GM08714 (cell line): ENCODE data around the gene GLYAT.
"Not testable (repeated sequence)": the region's sequence is repeated elsewhere in the genome, so short reads cannot be mapped to it uniquely, and the experiment has no call there.

Experiments used
- H3K4me3 ChIP-seq: fragments of 200-500 bp; sonication (Bioruptor generic); 2 replicates; pipeline ENCODE4 v1.5.1; 2014; ENCODE audit warnings: mild to moderate bottlenecking, low read length, inconsistent platforms
- ZNF274 ChIP-seq: IDR thresholded peaks from 2 replicates; pipeline ENCODE4 v1.6.1; 2012; ENCODE audit warnings: mild to moderate bottlenecking, low read depth, low read length

The GLYAT gene

GRCh38 chr11:58730507-58731089 is 1.1 kb downstream of the GLYAT start:
- no peak overlapping the region for H3K4me3 ChIP-seq
- no peak for TF ChIP-seq ZNF274

- no peak for TF ChIP-seq ZNF274
- H3K4me3 ChIP-seq, result no peak overlapping the region
These were observed 4.3 kb downstream of the GLYAT start for GRCh38 chr11:58727415-58727797.

- no peak overlapping the region for H3K4me3 ChIP-seq
- TF ChIP-seq ZNF274, result no peak
These were observed 4.9 kb downstream of the GLYAT start for GRCh38 chr11:58726737-58727414.

- no peak overlapping the region for H3K4me3 ChIP-seq
- no peak for TF ChIP-seq ZNF274
These were observed 12.2 kb downstream of the GLYAT start for GRCh38 chr11:58719406-58720117.

GRCh38 chr11:58712531-58712930 is 19.2 kb downstream of the GLYAT start:
- no peak for TF ChIP-seq ZNF274
- no peak overlapping the region for H3K4me3 ChIP-seq

GRCh38 chr11:58711832-58712231 is 19.9 kb downstream of the GLYAT start:
- TF ChIP-seq ZNF274, result no peak
- no peak overlapping the region for H3K4me3 ChIP-seq

- H3K4me3 ChIP-seq, result no peak overlapping the region
- no peak for TF ChIP-seq ZNF274
These were observed 24.0 kb downstream of the GLYAT start for GRCh38 chr11:58707767-58708166.

GRCh38 chr11:58696825-58697224 is 34.9 kb downstream of the GLYAT start:
- H3K4me3 ChIP-seq, result not testable (repeated sequence)

GRCh38 chr11:58693026-58693425 is 38.7 kb downstream of the GLYAT start:
- H3K4me3 ChIP-seq, result no peak overlapping the region
- TF ChIP-seq ZNF274, result no peak

GRCh38 chr11:58691675-58692074 is 40.1 kb downstream of the GLYAT start:
- no peak for TF ChIP-seq ZNF274
- H3K4me3 ChIP-seq, result no peak overlapping the region

GRCh38 chr11:58688789-58689503 is 42.8 kb downstream of the GLYAT start:
- no peak for TF ChIP-seq ZNF274

GRCh38 chr11:58685973-58686722 is 45.6 kb downstream of the GLYAT start:
- no peak for TF ChIP-seq ZNF274
- H3K4me3 ChIP-seq, result no peak overlapping the region

More at GRCh38 chr11:58688789-58689503, 42.8 kb downstream of the GLYAT start:
- H3K4me3 ChIP-seq, result no peak overlapping the region

GRCh38 chr11:58682660-58683059 is 49.1 kb downstream of the GLYAT start:
- H3K4me3 ChIP-seq, result not testable (repeated sequence)

GRCh38 chr11:58677536-58677935 is 54.2 kb downstream of the GLYAT start:
- not testable (repeated sequence) for H3K4me3 ChIP-seq
